Left hindlimb (tissue), 1 donor: ENCODE results near the gene IL23A.

Source experiments
- DNase-seq: peaks from one replicate; pipeline ENCODE4 v3.0.0-alpha.2; 2018

The IL23A gene

GRCh38 chr12:56362130-56363059, 23.7 kb downstream of the IL23A start, which contains the start of gene APOF:
APOF (minus strand) TSS chr12:56362857; CDS start chr12:56362745, 112 bp downstream.
- DNase-seq = no peak

- DNase-seq = no peak
Measured at GRCh38 chr12:56366948-56367347, 28.3 kb downstream of the IL23A start.

- no peak for DNase-seq
Measured at GRCh38 chr12:56373515-56373914, 34.8 kb downstream of the IL23A start.

- DNase-seq = no peak
Measured at GRCh38 chr12:56374726-56375597, 36.3 kb downstream of the IL23A start.

- DNase-seq = no peak
Measured at GRCh38 chr12:56375598-56376434, 37.1 kb downstream of the IL23A start.

GRCh38 chr12:56377310-56377988, 38.8 kb downstream of the IL23A start:
- DNase-seq = no peak

GRCh38 chr12:56377989-56378316, 39.3 kb downstream of the IL23A start:
- no peak for DNase-seq

- DNase-seq = no peak
Measured at GRCh38 chr12:56382611-56383010, 43.9 kb downstream of the IL23A start.

GRCh38 chr12:56385873-56386272, 47.2 kb downstream of the IL23A start:
- DNase-seq = no peak

- no peak for DNase-seq
Measured at GRCh38 chr12:56387152-56387736, 48.6 kb downstream of the IL23A start.

GRCh38 chr12:56389412-56389811, 50.7 kb downstream of the IL23A start:
- DNase-seq = no peak
